Inflammatory macrophage (primary cell): ENCODE results near the gene SOX11.

Experiments used
- DNase-seq, 2 donors: peaks; one replicate each; pipeline ENCODE4 v3.0.0-alpha.2; 2020 to 2022

SOX11 gene

GRCh38 chr2:5725072-5725471 is 32.9 kb downstream of the SOX11 start:
- no peak for DNase-seq

GRCh38 chr2:5725794-5726463 is 33.7 kb downstream of the SOX11 start:
- DNase-seq, result no peak

- DNase-seq, result no peak
These were observed 35.1 kb downstream of the SOX11 start for GRCh38 chr2:5727235-5727634.

- DNase-seq, result no peak
These were observed 37.2 kb downstream of the SOX11 start for GRCh38 chr2:5729416-5729815.

GRCh38 chr2:5730386-5730785 is 38.2 kb downstream of the SOX11 start:
- DNase-seq, result no peak

GRCh38 chr2:5734859-5735520 is 42.8 kb downstream of the SOX11 start:
- DNase-seq, result no peak

- no peak for DNase-seq
These were observed 43.3 kb downstream of the SOX11 start for GRCh38 chr2:5735521-5735861.

GRCh38 chr2:5736050-5736449 is 43.9 kb downstream of the SOX11 start:
- DNase-seq, result no peak

GRCh38 chr2:5736886-5737285 is 44.7 kb downstream of the SOX11 start:
- no peak for DNase-seq

- no peak for DNase-seq
These were observed 47.9 kb downstream of the SOX11 start for GRCh38 chr2:5740053-5740452.

GRCh38 chr2:5740817-5741216 is 48.6 kb downstream of the SOX11 start:
- no peak for DNase-seq

- no peak for DNase-seq
These were observed 49.1 kb downstream of the SOX11 start for GRCh38 chr2:5741242-5741641.

GRCh38 chr2:5742126-5742525 is 49.9 kb downstream of the SOX11 start:
- DNase-seq, result no peak

- no peak for DNase-seq
These were observed 56.2 kb downstream of the SOX11 start for GRCh38 chr2:5748391-5748790.

- no peak for DNase-seq
These were observed 56.8 kb downstream of the SOX11 start for GRCh38 chr2:5748946-5749345.

- no peak for DNase-seq
These were observed 57.2 kb downstream of the SOX11 start for GRCh38 chr2:5749347-5749746.
